ENCODE results near the gene PAX2. TPM values are rescaled to one million over a fixed set of nuclear protein-coding genes. Genes with fewer than 3 reads are reported as not detected.

Gene PAX2
- total RNA-seq, 1 donor from 2014 or later, result not detected

GRCh38 chr10:100735337-100736143 is 9.8 kb upstream of the PAX2 start:
- peaks cover 97% of the 10 kb centered on the region for H3K27me3 ChIP-seq (ENCODE audit: low read depth)
- H3K27ac ChIP-seq, result no peak overlapping the region
- peaks cover 19% of the 10 kb centered on the region for H3K4me1 ChIP-seq
- ATAC-seq (no peak), DNase-seq (no peak)
- H3K4me3 ChIP-seq, result no peak overlapping the region
- H3K36me3 ChIP-seq, result no peaks in the 10 kb centered on the region
- no peak for TF ChIP-seq CTCF (IDR thresholded peaks at IDR 0.05)
- intact Hi-C loops (cut with DNase I), result no loop called here
- no peaks in the 10 kb centered on the region for H3K9me3 ChIP-seq

DNA sequence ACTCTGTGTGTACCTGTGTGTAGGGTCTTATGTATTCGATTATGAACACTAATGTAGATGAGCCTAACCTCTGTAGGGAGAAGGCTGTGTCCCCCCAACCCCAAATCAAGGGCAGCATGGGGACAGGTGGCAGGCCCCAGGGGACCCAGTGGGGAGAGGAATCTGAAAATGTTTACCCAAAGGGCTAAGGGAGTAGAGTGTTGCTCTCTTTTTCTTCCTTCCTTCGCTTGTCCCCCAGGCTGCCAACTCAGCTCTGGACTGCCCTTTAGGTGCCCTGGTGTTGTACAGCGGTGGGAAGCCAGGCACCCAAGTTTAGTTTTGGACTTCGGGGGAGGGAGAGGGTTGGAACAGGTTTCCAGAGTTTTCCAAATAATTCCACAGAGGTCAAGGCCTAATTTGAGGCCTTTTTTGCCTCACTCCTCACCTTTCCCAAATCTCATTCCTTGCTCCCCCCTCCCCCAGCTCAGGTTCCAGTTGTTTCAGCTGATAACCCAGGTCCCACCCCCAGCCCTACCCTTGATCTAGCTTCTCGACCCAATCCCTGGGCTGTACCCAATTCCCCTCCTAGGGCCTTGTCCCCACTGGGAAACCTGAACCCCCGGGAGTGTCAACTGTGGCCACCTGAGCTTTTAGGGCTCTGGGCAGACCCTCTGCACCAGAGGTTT is 9.1 kb upstream of the PAX2 start:
- H3K27ac ChIP-seq, result no peak overlapping the region
- intact Hi-C loops (cut with DNase I), result no loop called here
- H3K9me3 ChIP-seq, result no peaks in the 10 kb centered on the region
- H3K36me3 ChIP-seq, result no peaks in the 10 kb centered on the region
- no peak for DNase-seq
- H3K27me3 ChIP-seq (ENCODE audit: low read depth), result peaks cover 97% of the 10 kb centered on the region
- no peak for TF ChIP-seq CTCF (IDR thresholded peaks at IDR 0.05)
- peaks cover 11% of the 10 kb centered on the region for H3K4me1 ChIP-seq
- H3K4me3 ChIP-seq, result no peak overlapping the region
- no peak for ATAC-seq

- Histone ChIP-seq H3K4me3 (no peak overlapping the region), H3K27me3 (ENCODE audit: low read depth) (peaks cover 97% of the 10 kb centered on the region), H3K36me3 (no peaks in the 10 kb centered on the region), H3K27ac (no peak overlapping the region), H3K9me3 (no peaks in the 10 kb centered on the region), H3K4me1 (peaks cover 14% of the 10 kb centered on the region)
- no peak for TF ChIP-seq CTCF (IDR thresholded peaks at IDR 0.05)
- ATAC-seq (no peak), DNase-seq (no peak)
- intact Hi-C loops (cut with DNase I), result no loop called here
Observed at GRCh38 chr10:100736809-100737354, 8.5 kb upstream of the PAX2 start.

GRCh38 chr10:100737355-100738054 is 7.9 kb upstream of the PAX2 start:
- DNase-seq, result no peak
- no peaks in the 10 kb centered on the region for H3K36me3 ChIP-seq
- TF ChIP-seq CTCF (IDR thresholded peaks at IDR 0.05), result no peak
- H3K9me3 ChIP-seq, result no peaks in the 10 kb centered on the region
- ATAC-seq, result no peak
- H3K4me3 ChIP-seq, result peak overlapping the region; percentile 39
- no peak overlapping the region for H3K27ac ChIP-seq
- H3K4me1 ChIP-seq, result peaks cover 18% of the 10 kb centered on the region
- intact Hi-C loops (cut with DNase I), result no loop called here
- peaks cover 97% of the 10 kb centered on the region for H3K27me3 ChIP-seq (ENCODE audit: low read depth)

DNA sequence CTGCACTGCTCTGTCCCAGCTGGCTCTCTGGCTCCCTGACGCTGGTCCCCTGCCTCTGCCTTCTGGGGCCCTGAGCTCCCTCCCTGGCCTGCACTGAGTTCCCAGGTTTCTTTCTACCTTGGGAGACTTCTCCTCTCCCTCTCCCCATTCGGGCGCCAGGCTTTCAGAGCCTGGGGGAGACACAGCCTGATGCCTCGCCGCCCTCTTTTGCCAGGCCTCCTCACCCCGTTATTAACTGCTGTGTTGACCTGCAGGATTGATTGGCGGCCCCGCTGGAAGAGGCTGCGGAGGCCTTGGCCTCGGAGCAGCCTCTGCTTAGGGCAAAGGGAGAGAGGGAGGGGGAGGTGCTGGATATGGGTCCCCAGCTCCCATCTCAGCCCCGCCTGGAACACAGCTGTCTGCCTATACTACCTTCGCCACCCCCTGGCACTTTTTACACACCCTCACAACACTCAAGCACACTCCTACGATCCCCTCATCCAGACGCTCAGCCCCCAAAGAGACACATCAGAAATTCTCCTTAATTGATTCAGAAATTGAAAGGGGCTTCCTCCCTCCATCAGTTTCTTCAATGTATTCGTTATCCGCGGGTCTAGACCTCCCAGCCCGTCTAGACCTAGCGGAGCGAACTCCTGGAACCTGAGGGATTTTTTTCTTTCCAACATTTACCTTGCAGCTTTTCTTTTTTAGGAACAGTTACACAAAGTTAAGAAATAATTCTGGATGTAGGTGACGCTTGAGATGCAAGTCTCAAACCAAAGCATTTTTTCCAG is 7.1 kb upstream of the PAX2 start:
- TF ChIP-seq CTCF (IDR thresholded peaks at IDR 0.05), result no peak
- Histone ChIP-seq H3K4me3 (no peak overlapping the region), H3K27ac (no peak overlapping the region), H3K9me3 (no peaks in the 10 kb centered on the region), H3K27me3 (ENCODE audit: low read depth) (peaks cover 96% of the 10 kb centered on the region), H3K4me1 (peaks cover 18% of the 10 kb centered on the region), H3K36me3 (no peaks in the 10 kb centered on the region)
- no peak for DNase-seq
- no peak for ATAC-seq
- intact Hi-C loops (cut with DNase I), result no loop called here

All from lower lobe of right lung (tissue), 2 donors.